ENCODE measurements around the gene XPO5. TPM values are rescaled to one million over a fixed set of nuclear protein-coding genes. Genes with fewer than 3 reads are reported as not detected.
A peak's percentile ranks its signal among the peaks of the same experiment; 100 is the strongest.

Gene XPO5
- total and polyA plus RNA-seq, 12 donors = 10.9 to 70.6 (median 21.9) TPM

- intact Hi-C loops (cut with DNase I) = no loop called here
- H3K27ac ChIP-seq = peak overlapping the region in 3 of 5 donors; percentile 21 to 86 (median 54)
- peak overlapping the region in 1 of 4 donors; percentile 92 for H3K4me3 ChIP-seq
- no peak for DNase-seq
- TF ChIP-seq CTCF (IDR thresholded peaks at IDR 0.05) = no peak
- no peak for TF ChIP-seq POLR2A (IDR thresholded peaks at IDR 0.05)
- no peaks in the 10 kb centered on the region for H3K27me3 ChIP-seq
- WGBS, 4 donors = 17 to 22% (median 18%) methylated on average over 2 of the region's 2 CpGs
- H3K4me1 ChIP-seq (replicated peaks in 1 of 2) = peaks cover 11 to 34% of the 10 kb centered on the region in 2 donors
- no peaks in the 10 kb centered on the region for H3K36me3 ChIP-seq (replicated peaks in 1 of 2)
- H3K9me3 ChIP-seq (replicated peaks in 1 of 3) = no peaks in the 10 kb centered on the region
Measured at GRCh38 chr6:43476746-43477145, 99.1 kb downstream of the XPO5 start.

GRCh38 chr6:43475516-43475915 is 100.3 kb downstream of the XPO5 start:
- Histone ChIP-seq H3K36me3 (replicated peaks in 1 of 2) (no peaks in the 10 kb centered on the region), H3K4me1 (replicated peaks in 1 of 2) (peaks cover 7 to 22% of the 10 kb centered on the region in 2 donors), H3K27me3 (no peaks in the 10 kb centered on the region), H3K27ac (no peak overlapping the region), H3K4me3 (no peak overlapping the region), H3K9me3 (replicated peaks in 1 of 3) (no peaks in the 10 kb centered on the region)
- DNase-seq = no peak
- 68 to 80% (median 77%) methylated on average over 6 of the region's 6 CpGs for WGBS, 4 donors
- no peak for TF ChIP-seq POLR2A (IDR thresholded peaks at IDR 0.05)
- no peak for TF ChIP-seq CTCF (IDR thresholded peaks at IDR 0.05)
- intact Hi-C loops (cut with DNase I) = no loop called here

- H3K27me3 ChIP-seq = no peaks in the 10 kb centered on the region
- intact Hi-C loops (cut with DNase I) = no loop called here
- no peak overlapping the region for H3K27ac ChIP-seq
- no peak for DNase-seq
- no peaks in the 10 kb centered on the region for H3K4me1 ChIP-seq (replicated peaks in 1 of 2)
- H3K36me3 ChIP-seq (replicated peaks in 1 of 2) = no peaks in the 10 kb centered on the region
- 86 to 96% (median 92%) methylated on average over 4 of the region's 4 CpGs for WGBS, 4 donors
- H3K9me3 ChIP-seq (replicated peaks in 1 of 3) = no peaks in the 10 kb centered on the region
- H3K4me3 ChIP-seq = no peak overlapping the region
- TF ChIP-seq POLR2A (IDR thresholded peaks at IDR 0.05) (no peak), CTCF (IDR thresholded peaks at IDR 0.05) (no peak)
Measured at GRCh38 chr6:43472515-43472914, 103.3 kb downstream of the XPO5 start.

Small RNA genes within 50 kb of the gene (small RNA-seq; reads per million reads assigned to genes)
- gene RF00426 = 0 reads per million in 2 donors
- 0 reads per million in 2 donors for gene RNU6-1113P

Other genes starting within 250 kb of the XPO5 start
- gene ZNF318, start 206.4 kb downstream of the XPO5 start, total RNA-seq = 10 to 100 TPM; 10.1 to 19.3 (median 13.9) TPM
- 10 to 100 TPM in 1 of 3 donors, 1 to 10 TPM in 2; 5.9 to 13.8 (median 9.2) TPM for gene ZNF318, start 206.4 kb downstream of the XPO5 start, polyA plus RNA-seq
- gene ABCC10, start 148.5 kb downstream of the XPO5 start, total RNA-seq = 10 to 100 TPM; 19.1 to 40.0 (median 24.2) TPM
- gene ABCC10, start 148.5 kb downstream of the XPO5 start, polyA plus RNA-seq = 100 to 1,000 TPM in 1 of 3 donors, 10 to 100 TPM in 1, 1 to 10 TPM in 1; 8.5 to 123 (median 70.7) TPM
- 1 to 10 TPM in 4 of 9 donors, under 1 TPM in 2, not detected in 3; 0.14 to 3.9 (median 1.4) TPM for gene DLK2, start 120.5 kb downstream of the XPO5 start, total RNA-seq
- gene DLK2, start 120.5 kb downstream of the XPO5 start, polyA plus RNA-seq = 1 to 10 TPM in 1 of 3 donors, under 1 TPM in 1, not detected in 1; 0.64 to 1.0 TPM
- gene TJAP1, start 98.5 kb downstream of the XPO5 start, total RNA-seq = 10 to 100 TPM; 23.1 to 66.0 (median 32.5) TPM
- gene TJAP1, start 98.5 kb downstream of the XPO5 start, polyA plus RNA-seq = 10 to 100 TPM; 17.6 to 77.5 (median 54.4) TPM
- 10 to 100 TPM in 3 of 9 donors, 1 to 10 TPM in 6; 1.4 to 15.0 (median 4.4) TPM for gene LRRC73, start 65.7 kb downstream of the XPO5 start, total RNA-seq
- gene LRRC73, start 65.7 kb downstream of the XPO5 start, polyA plus RNA-seq = 1 to 10 TPM; 2.8 to 4.0 (median 3.1) TPM
- gene YIPF3, start 59.1 kb downstream of the XPO5 start, total RNA-seq = 100 to 1,000 TPM; 121 to 271 (median 170) TPM
- gene YIPF3, start 59.1 kb downstream of the XPO5 start, polyA plus RNA-seq = 100 to 1,000 TPM in 1 of 3 donors, 10 to 100 TPM in 2; 78.1 to 139 (median 98.0) TPM
- gene POLR1C, start 58.9 kb downstream of the XPO5 start, total RNA-seq = 10 to 100 TPM; 16.8 to 54.4 (median 30.3) TPM
- 10 to 100 TPM; 36.7 to 67.2 (median 50.7) TPM for gene POLR1C, start 58.9 kb downstream of the XPO5 start, polyA plus RNA-seq
- 10 to 100 TPM in 8 of 9 donors, 1 to 10 TPM in 1; 7.5 to 25.0 (median 14.0) TPM for gene POLH, start 147 bp upstream of the XPO5 start, total RNA-seq
- 10 to 100 TPM in 1 of 3 donors, 1 to 10 TPM in 2; 1.5 to 10.3 (median 2.7) TPM for gene POLH, start 147 bp upstream of the XPO5 start, polyA plus RNA-seq
- 10 to 100 TPM; 16.5 to 59.3 (median 43.2) TPM for gene GTPBP2, start 53.2 kb upstream of the XPO5 start, total RNA-seq
- gene GTPBP2, start 53.2 kb upstream of the XPO5 start, polyA plus RNA-seq = 10 to 100 TPM; 26.9 to 73.5 (median 65.1) TPM
- gene MAD2L1BP, start 59.8 kb upstream of the XPO5 start, total RNA-seq = 100 to 1,000 TPM in 1 of 9 donors, 10 to 100 TPM in 8; 16.1 to 112 (median 29.6) TPM
- 10 to 100 TPM; 15.2 to 26.2 (median 18.2) TPM for gene MAD2L1BP, start 59.8 kb upstream of the XPO5 start, polyA plus RNA-seq
- gene RSPH9, start 69.0 kb upstream of the XPO5 start, total RNA-seq = under 1 TPM in 7 of 9 donors, not detected in 2; 0.20 to 1.00 (median 0.35) TPM
- gene RSPH9, start 69.0 kb upstream of the XPO5 start, polyA plus RNA-seq = under 1 TPM; 0.22 to 0.72 (median 0.71) TPM
- 100 to 1,000 TPM in 1 of 9 donors, 10 to 100 TPM in 8; 47.8 to 119 (median 52.9) TPM for gene MRPS18A, start 111.8 kb upstream of the XPO5 start, total RNA-seq
- gene MRPS18A, start 111.8 kb upstream of the XPO5 start, polyA plus RNA-seq = 10 to 100 TPM; 24.8 to 75.1 (median 33.1) TPM
- 100 to 1,000 TPM in 4 of 9 donors, 10 to 100 TPM in 5; 31.5 to 343 (median 71.0) TPM for gene VEGFA, start 194.2 kb upstream of the XPO5 start, total RNA-seq
- 100 to 1,000 TPM in 2 of 3 donors, 10 to 100 TPM in 1; 89.5 to 146 (median 129) TPM for gene VEGFA, start 194.2 kb upstream of the XPO5 start, polyA plus RNA-seq

Data from adrenal gland (tissue), 12 donors.